ENCODE results near the gene PSPN. TPM values are rescaled to one million over a fixed set of nuclear protein-coding genes. Genes with fewer than 3 reads are reported as not detected.

Gene PSPN, protein sequence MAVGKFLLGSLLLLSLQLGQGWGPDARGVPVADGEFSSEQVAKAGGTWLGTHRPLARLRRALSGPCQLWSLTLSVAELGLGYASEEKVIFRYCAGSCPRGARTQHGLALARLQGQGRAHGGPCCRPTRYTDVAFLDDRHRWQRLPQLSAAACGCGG
- total RNA-seq: 0.70 TPM
- long read RNA-seq, partial matches to known transcripts: 0 of 2 reads
- long read RNA-seq, other reads (novel, unspliced or antisense): 0 of 2 reads

DNA sequence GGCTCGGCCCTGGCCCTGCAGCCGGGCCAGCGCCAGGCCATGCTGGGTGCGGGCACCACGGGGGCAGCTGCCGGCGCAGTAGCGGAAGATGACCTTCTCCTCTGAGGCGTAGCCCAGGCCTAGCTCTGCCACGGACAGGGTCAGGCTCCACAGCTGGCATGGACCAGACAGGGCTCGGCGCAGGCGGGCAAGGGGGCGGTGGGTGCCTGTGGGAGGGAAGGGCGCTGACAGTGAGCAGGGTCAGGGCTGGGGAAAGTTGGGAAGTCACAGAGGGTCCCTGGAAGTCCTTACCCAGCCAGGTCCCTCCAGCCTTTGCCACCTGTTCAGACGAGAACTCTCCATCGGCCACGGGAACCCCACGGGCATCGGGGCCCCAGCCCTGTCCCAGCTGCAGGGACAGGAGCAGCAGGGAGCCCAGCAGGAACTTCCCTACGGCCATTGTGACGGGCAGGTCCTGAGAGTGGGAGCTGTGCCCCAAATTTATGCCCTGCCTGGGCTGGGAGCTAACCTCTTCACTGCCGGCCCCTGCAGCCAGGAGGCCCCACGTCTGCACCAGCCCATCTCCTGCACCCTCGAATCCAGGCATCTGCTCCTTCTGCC, at the start of gene PSPN:
TSS of gene PSPN (minus strand) at position 523 of the 600 bp plus-strand sequence. CDS start at position 439, 84 bp downstream.
- intact Hi-C loops (cut with DNase I): no loop called here
- DNase-seq (ENCODE audit: low spot score): no peak

- intact Hi-C loops (cut with DNase I): loop anchor here (5.0 kb wide), 1 partner anchor 53 kb away; the partner anchor contains the start of gene ALKBH7
- peak; percentile 100 for DNase-seq (ENCODE audit: low spot score)
Observed at GRCh38 chr19:6424939-6425731, 49.4 kb upstream of the PSPN start.

DNA sequence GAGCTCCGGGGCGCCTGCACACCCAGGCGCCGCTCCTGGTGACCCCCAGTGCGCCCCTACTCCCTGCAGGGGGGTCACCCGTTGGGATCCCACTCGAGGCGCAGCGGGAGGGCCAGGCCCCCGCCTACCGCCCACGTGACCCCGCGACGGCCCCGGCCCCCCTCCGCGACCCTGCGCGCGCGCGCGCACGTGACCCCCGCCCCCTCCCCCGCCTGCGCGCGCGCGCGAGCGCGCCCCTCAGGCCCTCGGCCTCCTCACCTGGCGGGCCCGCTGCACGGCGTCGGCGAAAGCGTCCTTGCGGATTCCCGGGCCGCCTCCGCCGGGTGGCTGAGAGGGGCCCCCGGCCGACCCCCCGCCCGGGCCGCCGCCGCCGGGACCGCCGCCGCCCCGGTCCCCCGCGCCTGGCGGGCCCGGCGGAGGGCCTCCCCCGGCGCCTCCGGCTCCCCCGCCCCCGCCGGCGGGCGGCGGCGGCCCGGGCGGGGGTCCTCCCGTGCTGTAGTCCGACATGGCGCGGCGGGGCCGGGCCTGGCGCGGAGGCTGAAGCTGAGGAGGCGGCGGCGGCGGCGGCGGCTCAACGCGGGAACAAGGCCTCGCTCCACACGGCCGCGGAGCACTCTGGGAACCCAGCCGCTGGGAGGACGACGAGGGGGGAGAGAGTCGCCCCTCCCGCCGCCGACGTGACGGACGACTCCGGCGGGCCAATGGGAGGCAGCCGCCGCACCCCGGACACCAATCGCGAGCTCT, 48.6 kb upstream of the PSPN start, which contains the start of gene KHSRP:
TSS of gene KHSRP (minus strand) at position 617 of the 744 bp plus-strand sequence. CDS start at position 507, 110 bp downstream.
- intact Hi-C loops (cut with DNase I): loop anchor here (5.0 kb wide), 1 partner anchor 52 kb away; the partner anchor contains the start of gene ALKBH7
- DNase-seq (ENCODE audit: low spot score): no peak

- DNase-seq (ENCODE audit: low spot score): no peak
- intact Hi-C loops (cut with DNase I): loop anchor here (5.0 kb wide), 1 partner anchor 51 kb away; the partner anchor contains the start of gene ALKBH7
Observed at GRCh38 chr19:6423499-6424194, 47.9 kb upstream of the PSPN start.

GRCh38 chr19:6421075-6422014, 45.6 kb upstream of the PSPN start:
- intact Hi-C loops (cut with DNase I): loop anchor here (5.0 kb wide), 1 partner anchor 49 kb away; the partner anchor contains the start of gene ALKBH7
- no peak for DNase-seq (ENCODE audit: low spot score)

- intact Hi-C loops (cut with DNase I): no loop called here
- DNase-seq (ENCODE audit: low spot score): no peak
Observed at GRCh38 chr19:6418562-6418932, 42.8 kb upstream of the PSPN start.

GRCh38 chr19:6417713-6418561, 42.2 kb upstream of the PSPN start:
- intact Hi-C loops (cut with DNase I): no loop called here
- no peak for DNase-seq (ENCODE audit: low spot score)

DNA sequence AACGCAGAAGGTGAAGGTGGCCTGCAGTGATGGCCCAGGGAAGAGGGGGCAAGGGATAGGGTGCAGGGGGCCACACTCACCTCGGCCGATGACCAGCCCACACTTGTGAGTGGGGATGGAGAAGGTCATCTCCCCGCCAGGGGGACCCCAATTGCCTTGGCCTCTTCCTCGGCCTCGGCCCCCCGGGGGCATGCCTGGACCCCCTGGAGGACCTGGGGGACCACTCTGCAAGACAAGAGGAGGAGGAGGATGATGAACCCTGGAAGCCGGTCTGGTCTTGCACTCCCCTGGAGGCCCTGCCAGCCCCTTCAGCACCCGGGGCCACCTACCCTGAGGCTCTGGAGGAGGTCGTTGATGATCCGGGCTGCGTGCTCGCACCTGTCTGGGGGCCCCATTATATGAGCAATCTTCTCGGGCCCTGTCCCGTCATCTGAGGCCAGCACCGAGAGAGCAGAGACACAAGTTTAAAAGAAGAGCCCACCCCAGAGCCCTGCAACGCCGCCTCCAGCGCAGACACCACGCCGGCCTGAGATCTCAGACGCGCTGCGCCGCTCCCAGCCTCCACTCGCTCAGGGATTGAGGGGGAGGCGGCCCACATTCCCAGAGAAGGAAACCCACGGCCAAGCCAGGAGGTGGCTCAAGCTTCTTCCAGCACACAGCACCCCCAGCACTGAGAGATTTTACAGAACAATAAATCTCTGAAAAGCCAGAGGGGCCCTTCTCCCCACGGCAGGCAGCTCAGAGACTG, 41.1 kb upstream of the PSPN start:
- intact Hi-C loops (cut with DNase I): no loop called here
- no peak for DNase-seq (ENCODE audit: low spot score)

GRCh38 chr19:6415591-6416190, 40.0 kb upstream of the PSPN start:
- intact Hi-C loops (cut with DNase I): no loop called here
- DNase-seq (ENCODE audit: low spot score): no peak

- no peak for DNase-seq (ENCODE audit: low spot score)
- intact Hi-C loops (cut with DNase I): no loop called here
Observed at GRCh38 chr19:6414793-6415590, 39.3 kb upstream of the PSPN start.

- no peak for DNase-seq (ENCODE audit: low spot score)
- intact Hi-C loops (cut with DNase I): no loop called here
Observed at GRCh38 chr19:6413721-6414643, 38.2 kb upstream of the PSPN start.

DNA sequence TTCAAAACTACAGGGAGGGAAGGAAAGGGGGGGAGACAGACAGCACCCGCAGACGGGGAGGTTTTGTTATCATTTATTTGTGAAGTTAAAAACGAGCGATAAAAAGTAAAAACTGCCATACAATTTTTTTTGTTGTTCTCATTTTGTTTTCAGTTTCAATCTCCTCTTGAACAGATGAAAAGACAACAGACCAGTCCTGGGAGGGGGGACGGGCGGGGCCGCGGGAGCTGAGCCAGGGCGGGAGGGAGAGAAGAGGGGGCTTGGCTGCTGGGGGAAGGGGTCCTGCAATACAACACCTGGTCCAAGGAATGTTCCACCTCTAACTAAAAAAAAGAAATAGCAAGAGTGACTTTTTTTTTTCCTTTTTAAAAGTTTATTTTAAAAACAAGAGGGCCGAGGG, 37.6 kb upstream of the PSPN start:
- intact Hi-C loops (cut with DNase I): no loop called here
- no peak for DNase-seq (ENCODE audit: low spot score)

DNA sequence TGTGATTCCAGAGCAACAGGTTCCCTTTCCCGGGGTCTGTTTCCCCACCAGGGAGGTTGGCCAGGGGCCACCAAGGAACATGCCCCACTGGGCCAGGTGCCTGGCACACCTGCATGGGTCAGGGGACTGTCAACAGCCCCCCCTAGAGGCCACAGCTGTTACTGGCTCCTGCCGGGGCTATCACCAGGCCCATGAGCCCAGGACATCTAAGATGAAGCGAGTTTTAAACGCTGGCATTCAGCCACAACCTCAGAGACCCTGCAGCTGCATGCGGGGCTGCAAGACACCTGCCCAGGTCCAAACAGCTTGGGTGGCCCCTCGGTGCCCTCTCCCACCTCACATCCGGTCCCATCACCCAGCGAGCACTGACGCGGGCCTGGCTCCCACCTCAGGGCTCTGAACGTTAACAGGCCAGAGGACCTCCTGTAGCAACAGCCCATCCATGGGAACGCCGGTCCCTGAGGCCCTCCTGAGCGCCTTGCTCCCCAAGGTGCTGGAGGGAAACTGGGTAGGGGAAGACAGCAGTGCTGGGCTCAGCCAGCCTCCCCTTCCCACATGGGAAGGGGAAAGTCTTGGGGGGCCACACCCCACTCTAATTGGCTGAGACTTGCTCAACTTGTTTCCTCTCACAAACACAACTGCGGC, 36.8 kb upstream of the PSPN start:
- intact Hi-C loops (cut with DNase I): no loop called here
- DNase-seq (ENCODE audit: low spot score): no peak

- intact Hi-C loops (cut with DNase I): no loop called here
Observed at GRCh38 chr19:6412061-6412446, 36.3 kb upstream of the PSPN start.

More at GRCh38 chr19:6412061-6412446, 36.3 kb upstream of the PSPN start:
- no peak for DNase-seq (ENCODE audit: low spot score)
